HepG2 (cell line): ENCODE data around the gene KIF26B. TPM values are rescaled to one million over a fixed set of nuclear protein-coding genes. Genes with fewer than 3 reads are reported as not detected.
"Not testable (repeated sequence)": the region's sequence is repeated elsewhere in the genome, so short reads cannot be mapped to it uniquely, and the experiment has no call there.

Experiments used
- ATAC-seq: fragments of 200-7000 bp; cut with Tn5 transposase; 3 replicates; pipeline ENCODE4 v1.9.1; 2020; ENCODE audit warnings: mild to moderate bottlenecking, moderate library complexity
- BruUV-seq: library from RNA; stranded (reverse); fragments of 400-500 nt; replicated peaks from 2 replicates; lab custom pipeline; 2021; lab: Mats Ljungman, UMichigan
- CTCF ChIA-PET: fragments of 300-600 bp; formaldehyde crosslinking; extraction: SDS; loops from one replicate; lab custom pipeline; 2021; ENCODE audit warnings: low total read pairs, inconsistent platforms, low intra/inter-chr PET ratio; lab: Yijun Ruan, JAX
- POLR2A ChIA-PET: fragments of 350-600 bp; sonication (Branson Sonifier 250); formaldehyde crosslinking; loops from one replicate; lab custom pipeline; 2020; ENCODE audit warnings: antibody characterized with exemption, inconsistent platforms; lab: Yijun Ruan, JAX
- DNase-seq: peaks from one replicate; pipeline ENCODE4 v3.0.0-alpha.2; 2015; ENCODE audit warnings: low spot score
- FAIRE-seq: peaks from 3 replicates; lab custom pipeline; 2011; peaks lifted over from hg19 to GRCh38; lab: Jason Lieb, UNC
- H2AFZ ChIP-seq: one replicate; pipeline ENCODE4 v1.6.1; 2011; ENCODE audit warnings: low read length, inconsistent platforms
- H3K27ac ChIP-seq: fragments of 300-600 bp; 3 replicates; pipeline ENCODE4 v1.8.0; 2011; ENCODE audit warnings: mixed run types, mild to moderate bottlenecking, mixed read lengths, low read length, inconsistent platforms; ENCODE audit not compliant: insufficient read depth; ENCODE audit errors: extremely low read length
- H3K27me3 ChIP-seq, 2 experiments: fragments of 200-600 bp in 1 of 2; 2 replicates in 1 of 2; 3 replicates in 1 of 2; pipeline versions ENCODE4 v1.6.0 to v1.8.0; 2011; ENCODE audit warnings: low read length in 2 of 2, mild to moderate bottlenecking in 2 of 2, moderate library complexity in 2 of 2, inconsistent platforms in 1 of 2; ENCODE audit not compliant: insufficient read depth in 2 of 2, control insufficient read depth in 1 of 2
- H3K36me3 ChIP-seq, 2 experiments: fragments of 200-600 bp in 1 of 2; replicated peaks in 1 of 2; 2 replicates in 1 of 2; 3 replicates in 1 of 2; pipeline versions ENCODE4 v1.5.1 to v1.8.0; 2011; ENCODE audit warnings: low read length in 2 of 2, inconsistent platforms in 1 of 2; ENCODE audit not compliant: insufficient read depth in 2 of 2, control insufficient read depth in 1 of 2
- H3K4me1 ChIP-seq: 2 replicates; pipeline ENCODE4 v1.5.1; 2012; ENCODE audit warnings: low read length, inconsistent platforms; ENCODE audit not compliant: insufficient read depth
- H3K4me2 ChIP-seq: 2 replicates; pipeline ENCODE4 v1.6.0; 2011; ENCODE audit warnings: low read depth, low read length, inconsistent platforms
- H3K4me3 ChIP-seq, 3 experiments: fragments of 200-600 bp in 1 of 3; sonication (generic), shearing (Covaris generic) in 1 of 3; replicated peaks in 1 of 3; 2 replicates each; pipeline ENCODE4 v1.5.1; 2011 to 2016; ENCODE audit warnings: low read length in 3 of 3, inconsistent platforms in 2 of 3, low read depth in 2 of 3, mild to moderate bottlenecking in 2 of 3, control low read depth in 1 of 3, mixed read lengths in 1 of 3; ENCODE audit not compliant: insufficient read depth in 1 of 3
- H3K79me2 ChIP-seq: one replicate; pipeline ENCODE4 v1.6.1; 2011; ENCODE audit warnings: low read length, inconsistent platforms; ENCODE audit not compliant: insufficient read depth
- H3K9ac ChIP-seq: 2 replicates; pipeline ENCODE4 v1.6.0; 2011; ENCODE audit warnings: mild to moderate bottlenecking, low read depth, low read length, inconsistent platforms; ENCODE audit not compliant: insufficient read depth
- H3K9me3 ChIP-seq: 2 replicates; pipeline ENCODE4 v1.5.1; 2012; ENCODE audit warnings: mild to moderate bottlenecking, low read length
- H4K20me1 ChIP-seq: 2 replicates; pipeline ENCODE4 v1.6.0; 2011; ENCODE audit warnings: inconsistent platforms, mild to moderate bottlenecking, low read length, moderate library complexity; ENCODE audit not compliant: insufficient read depth
- BCLAF1 ChIP-seq: fragments of 450-650 bp; IDR thresholded peaks from 2 replicates; pipeline ENCODE4 v1.6.1; 2017; ENCODE audit warnings: mild to moderate bottlenecking
- PHF20 ChIP-seq: sonication (generic); formaldehyde crosslinking; IDR thresholded peaks from 2 replicates; pipeline ENCODE4 v1.5.0; 2020; ENCODE audit warnings: mild to moderate bottlenecking, missing genetic modification reagents
- PRMT3 ChIP-seq: sonication (generic); formaldehyde crosslinking; IDR thresholded peaks from 2 replicates; pipeline ENCODE4 v1.8.1; 2022; ENCODE audit warnings: low read depth, mild to moderate bottlenecking, moderate library complexity, missing genetic modification reagents, borderline replicate concordance
- SPEN ChIP-seq: sonication (generic); formaldehyde crosslinking; IDR thresholded peaks from 2 replicates; pipeline ENCODE4 v1.5.1; 2020; ENCODE audit warnings: low read depth, mild to moderate bottlenecking, missing genetic modification reagents
- ZNF609 ChIP-seq: sonication (generic); formaldehyde crosslinking; IDR thresholded peaks from 2 replicates; pipeline ENCODE4 v1.4.0; 2020; ENCODE audit warnings: mild to moderate bottlenecking, missing genetic modification reagents, borderline replicate concordance
- WGBS: methylation state at CpG from one replicate; pipeline ENCODE4 v1.1.6; 2017; ENCODE audit warnings: low lambda C conversion rate; 5-methylcytosine and 5-hydroxymethylcytosine counted together
- in situ Hi-C: cut with HindIII; loops from 2 replicates; pipeline ENCODE4 v1.10.0; 2017; ENCODE audit warnings: low pct_unique_long_range_greater_than_20kb; ENCODE audit not compliant: extremely low pct_ligation_motif_present
- intact Hi-C: fragments of 100-400 bp; cut with micrococcal nuclease; formaldehyde crosslinking; loops from one replicate; pipeline ENCODE4 v1.10.0; 2022; ENCODE audit not compliant: unreplicated experiment
- polyA plus RNA-seq, 8 experiments: library from polyadenylated mRNA; depleted of rRNA in 3 of 8; stranded (reverse) in 7 of 8; unstranded in 1 of 8; fragments of >200 nt; fragmentation: Illumina TruSeq in 4 of 8; extraction: Trizol in 4 of 8; gene quantifications; 2 replicates each; pipeline versions ENCODE4 v1.2.1 to v1.2.3, GENCODE V29; 2011 to 2016; ENCODE audit warnings: low read depth in 4 of 8, missing spikeins in 1 of 8, mixed read lengths in 1 of 8; ENCODE audit not compliant: insufficient read depth in 1 of 8
- total RNA-seq, 5 experiments: library from RNA; depleted of rRNA; stranded (reverse); fragments of >200 nt; fragmentation: Illumina TruSeq; extraction: Trizol; gene quantifications; 2 replicates each; pipeline ENCODE4 v1.2.3, GENCODE V29; 2016; ENCODE audit warnings: low read depth in 1 of 5

The KIF26B gene
- total and polyA plus RNA-seq, 2 of the 13 experiments (the other 11 are each of a cell fraction or from before 2014, with no cell fraction given) = 0.08 to 0.09 TPM

- TF ChIP-seq ZNF609 = no peak
- no peak for TF ChIP-seq SPEN (CRISPR knock-in tag)
- TF ChIP-seq PHF20 (CRISPR knock-in tag) = no peak
- TF ChIP-seq PRMT3 = no peak
- TF ChIP-seq BCLAF1 = no peak
Measured at GRCh38 chr1:245710961-245711903, 556.4 kb downstream of the KIF26B start (continued).

DNA sequence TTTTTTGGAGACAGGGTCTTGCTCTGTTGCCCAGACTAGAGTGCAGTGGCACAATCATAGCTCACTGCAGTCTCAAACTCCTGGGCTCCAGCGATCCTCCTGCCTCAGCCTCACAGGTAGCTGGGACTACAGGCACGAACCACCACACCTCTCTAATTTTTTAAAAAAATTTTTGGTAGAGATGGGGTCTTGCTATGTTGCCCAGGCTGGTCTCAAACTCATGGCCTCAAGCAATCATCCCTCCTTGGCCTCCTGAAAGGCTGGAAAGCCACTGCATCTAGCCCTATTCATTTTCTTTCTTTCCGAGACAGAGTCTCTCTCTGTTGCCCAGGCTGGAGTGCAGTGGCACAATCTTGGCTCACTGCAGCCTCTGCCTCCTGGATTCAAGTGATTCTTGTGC, 559.2 kb downstream of the KIF26B start:
- ATAC-seq, POLR2A ChIA-PET, BruUV-seq, DNase-seq, CTCF ChIA-PET, H3K27me3 ChIP-seq, in situ Hi-C loops, H3K4me3 ChIP-seq, H3K79me2 ChIP-seq, FAIRE-seq, H3K27ac ChIP-seq, H3K9ac ChIP-seq, H3K36me3 ChIP-seq, intact Hi-C loops, H2AFZ ChIP-seq, H3K9me3 ChIP-seq, H4K20me1 ChIP-seq, H3K4me1 ChIP-seq, H3K4me2 ChIP-seq: not testable (repeated sequence)
- WGBS = 47% methylated on average over 3 of the region's 3 CpGs
